SU-DHL-6 (cell line): ENCODE data around the gene NOTUM.

Experiments
- H2AFZ ChIP-seq: fragments of 200-600 bp; sonication (generic); 2 replicates; pipeline ENCODE4 v1.6.1; 2014; ENCODE audit warnings: low read depth, mild to moderate bottlenecking, moderate library complexity, mixed read lengths, antibody characterized with exemption, low read length; ENCODE audit not compliant: severe bottlenecking
- H3F3A ChIP-seq: fragments of 200-600 bp; shearing (Covaris generic); 2 replicates; pipeline ENCODE4 v1.6.0; 2016; ENCODE audit warnings: antibody characterized with exemption, mild to moderate bottlenecking; ENCODE audit not compliant: insufficient read depth
- H3K27ac ChIP-seq: fragments of 200-600 bp; sonication (generic); 2 replicates; pipeline ENCODE4 v1.5.1; 2016; ENCODE audit warnings: low read depth, mild to moderate bottlenecking, low read length, moderate library complexity, mixed read lengths
- H3K27me3 ChIP-seq: fragments of 200-600 bp; sonication (generic), shearing (Covaris generic); 2 replicates; pipeline ENCODE4 v1.6.0; 2014; ENCODE audit warnings: mild to moderate bottlenecking, low read length
- H3K36me3 ChIP-seq: fragments of 200-600 bp; sonication (generic); 2 replicates; pipeline ENCODE4 v1.6.1; 2014; ENCODE audit warnings: mild to moderate bottlenecking, low read length, mixed read lengths
- H3K4me2 ChIP-seq: fragments of 300-600, 200-600 bp; shearing (Covaris generic), sonication (generic); 2 replicates; pipeline ENCODE4 v1.6.0; 2014; ENCODE audit warnings: low read length, low read depth, mild to moderate bottlenecking; ENCODE audit not compliant: poor library complexity, severe bottlenecking
- H3K4me3 ChIP-seq: fragments of 200-600 bp; sonication (generic); 2 replicates; pipeline ENCODE4 v1.5.1; 2014; ENCODE audit warnings: antibody characterized with exemption, low read length, mild to moderate bottlenecking, mixed read lengths; ENCODE audit not compliant: insufficient read depth, poor library complexity, severe bottlenecking
- H3K79me2 ChIP-seq: fragments of 200-600 bp; sonication (generic); 2 replicates; pipeline ENCODE4 v1.6.1; 2014; ENCODE audit warnings: mild to moderate bottlenecking, low read length, moderate library complexity; ENCODE audit not compliant: insufficient read depth
- H3K9ac ChIP-seq: fragments of 200-600 bp; sonication (generic); 2 replicates; pipeline ENCODE4 v1.7.0; 2014; ENCODE audit warnings: mild to moderate bottlenecking, low read length
- H3K9me2 ChIP-seq: fragments of 200-600 bp; sonication (generic); replicated peaks from 2 replicates; pipeline ENCODE4 v1.6.1; 2014; ENCODE audit warnings: low read length; ENCODE audit not compliant: insufficient read depth
- H3K9me3 ChIP-seq: fragments of 200-600 bp; sonication (generic); 2 replicates; pipeline ENCODE4 v1.6.1; 2014; ENCODE audit warnings: low read length, mixed read lengths; ENCODE audit not compliant: insufficient read depth
- H4K20me1 ChIP-seq: fragments of 200-600 bp; sonication (generic); 2 replicates; pipeline ENCODE4 v1.6.1; 2014; ENCODE audit warnings: low read depth, mild to moderate bottlenecking, antibody characterized with exemption, low read length, moderate library complexity, mixed read lengths
- EZH2phosphoT487 ChIP-seq: fragments of 200-600 bp; sonication (generic), shearing (Covaris generic); conservative IDR thresholded peaks from 2 replicates; pipeline ENCODE4 v1.6.1; 2018; ENCODE audit warnings: mild to moderate bottlenecking, antibody characterized with exemption, low read length, moderate library complexity, mixed read lengths
- TF ChIP-seq, protein P1 (sequence below): fragments of 200-600 bp; sonication (generic); IDR thresholded peaks from one replicate; pipeline ENCODE4 v1.5.1; 2017; ENCODE audit warnings: antibody characterized with exemption, mild to moderate bottlenecking, low read length, moderate library complexity; ENCODE audit not compliant: insufficient read depth, poor library complexity, severe bottlenecking

NOTUM gene

DNA sequence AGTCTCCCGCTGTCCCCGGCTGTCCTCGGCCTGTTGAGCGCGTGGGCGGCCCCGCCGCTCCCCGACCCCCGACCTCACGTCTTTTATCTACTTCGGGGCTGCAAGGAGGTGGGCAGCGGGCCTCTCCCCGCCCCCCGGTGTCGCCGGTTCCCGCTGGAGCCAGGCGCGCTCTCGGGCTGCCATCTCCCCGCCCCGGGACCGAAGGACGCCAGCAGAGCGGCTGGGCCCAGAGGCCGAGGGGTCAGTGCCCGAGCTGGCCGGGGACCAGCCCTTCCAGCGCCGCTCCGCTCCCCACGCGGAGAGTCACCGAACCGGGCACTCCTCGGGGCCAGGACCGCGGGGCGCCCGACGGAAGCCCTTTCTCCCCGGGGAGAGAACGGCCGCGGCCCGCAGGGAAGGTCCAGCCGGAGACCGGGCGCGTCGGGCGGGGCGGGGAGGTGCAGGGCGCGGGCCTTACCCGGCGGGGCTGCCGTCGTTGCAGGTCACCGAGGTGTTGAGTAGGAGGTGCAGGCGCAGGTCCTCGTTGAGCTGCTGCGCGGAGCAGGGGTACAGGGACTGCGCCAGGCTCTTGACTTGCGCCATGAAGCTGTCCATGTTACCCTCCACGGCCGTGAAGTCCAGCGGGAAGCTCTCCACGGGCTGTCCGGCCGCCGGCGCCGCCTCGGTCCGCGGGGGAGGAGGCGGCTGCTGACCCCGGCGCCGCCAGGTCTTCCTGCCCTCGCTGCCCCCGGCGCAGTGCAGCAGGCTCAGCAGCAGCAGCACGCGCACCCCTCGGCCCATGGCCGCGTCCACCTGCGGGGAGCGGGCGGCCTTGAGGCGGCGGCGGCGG, 643 bp downstream of the NOTUM start:
- H3K9ac ChIP-seq, result peak overlapping the region; percentile 96
- no peaks in the 10 kb centered on the region for H3K36me3 ChIP-seq
- H2AFZ ChIP-seq, result peak overlapping the region; percentile 92
- H3F3A ChIP-seq, result peaks cover 10% of the 10 kb centered on the region
- H3K4me2 ChIP-seq, result peak overlapping the region; percentile 94
- TF ChIP-seq EZH2phosphoT487, result no peak
- TF ChIP-seq, protein P1, sequence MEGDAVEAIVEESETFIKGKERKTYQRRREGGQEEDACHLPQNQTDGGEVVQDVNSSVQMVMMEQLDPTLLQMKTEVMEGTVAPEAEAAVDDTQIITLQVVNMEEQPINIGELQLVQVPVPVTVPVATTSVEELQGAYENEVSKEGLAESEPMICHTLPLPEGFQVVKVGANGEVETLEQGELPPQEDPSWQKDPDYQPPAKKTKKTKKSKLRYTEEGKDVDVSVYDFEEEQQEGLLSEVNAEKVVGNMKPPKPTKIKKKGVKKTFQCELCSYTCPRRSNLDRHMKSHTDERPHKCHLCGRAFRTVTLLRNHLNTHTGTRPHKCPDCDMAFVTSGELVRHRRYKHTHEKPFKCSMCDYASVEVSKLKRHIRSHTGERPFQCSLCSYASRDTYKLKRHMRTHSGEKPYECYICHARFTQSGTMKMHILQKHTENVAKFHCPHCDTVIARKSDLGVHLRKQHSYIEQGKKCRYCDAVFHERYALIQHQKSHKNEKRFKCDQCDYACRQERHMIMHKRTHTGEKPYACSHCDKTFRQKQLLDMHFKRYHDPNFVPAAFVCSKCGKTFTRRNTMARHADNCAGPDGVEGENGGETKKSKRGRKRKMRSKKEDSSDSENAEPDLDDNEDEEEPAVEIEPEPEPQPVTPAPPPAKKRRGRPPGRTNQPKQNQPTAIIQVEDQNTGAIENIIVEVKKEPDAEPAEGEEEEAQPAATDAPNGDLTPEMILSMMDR, result no peak
- H3K9me2 ChIP-seq, result no peaks in the 10 kb centered on the region
- peak overlapping the region; percentile 85 for H3K4me3 ChIP-seq
- peaks cover 31% of the 10 kb centered on the region for H3K79me2 ChIP-seq
- peak overlapping the region; percentile 83 for H3K27ac ChIP-seq
- H3K9me3 ChIP-seq, result no peaks in the 10 kb centered on the region
- H3K27me3 ChIP-seq, result no peaks in the 10 kb centered on the region
- H4K20me1 ChIP-seq, result no peaks in the 10 kb centered on the region

DNA sequence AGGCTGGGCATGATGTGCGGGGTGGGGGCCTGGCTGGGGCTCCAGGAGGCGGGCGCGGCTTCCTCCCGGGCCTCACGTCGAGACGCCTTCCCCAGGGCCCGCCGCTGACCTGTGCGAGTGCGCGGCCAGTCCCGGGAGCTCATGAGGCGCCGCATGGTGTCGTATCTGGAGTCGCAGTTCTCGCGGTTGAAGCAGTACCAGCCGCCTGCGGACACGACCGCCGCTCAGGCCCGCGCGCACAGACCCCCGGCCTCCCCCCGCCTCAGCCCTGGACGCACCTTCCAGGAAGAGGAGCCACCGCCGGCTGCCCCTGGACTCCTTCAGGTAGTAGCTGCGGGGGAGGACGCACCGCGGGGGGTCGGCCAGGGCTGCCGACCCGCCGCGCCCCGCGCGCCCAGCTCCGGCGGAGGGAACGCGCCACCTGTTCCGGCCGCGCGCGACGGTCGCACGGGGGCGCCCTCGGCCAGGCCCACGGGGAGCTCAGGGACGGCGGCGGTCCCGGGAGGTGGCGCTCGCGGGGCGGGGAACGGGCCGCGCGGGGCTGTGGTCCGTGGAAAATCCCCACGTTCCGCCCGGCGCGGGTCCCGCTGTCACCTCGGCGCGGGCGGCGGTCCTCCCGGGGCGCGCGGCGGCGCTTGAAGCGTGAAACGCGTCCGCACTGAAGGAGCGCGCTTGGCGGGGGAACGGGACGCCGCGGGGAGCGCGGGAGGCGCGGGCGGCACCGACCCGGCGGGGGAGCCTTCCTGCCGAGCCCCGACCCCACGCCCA, 1.4 kb downstream of the NOTUM start:
- TF ChIP-seq EZH2phosphoT487, result no peak
- TF ChIP-seq, protein P1, result no peak
- Histone ChIP-seq H3K36me3 (no peaks in the 10 kb centered on the region), H3K4me3 (peak overlapping the region; percentile 85), H3K79me2 (peaks cover 31% of the 10 kb centered on the region), H3K27ac (peak overlapping the region; percentile 83), H3K9me2 (no peaks in the 10 kb centered on the region), H3K4me2 (peak overlapping the region; percentile 94), H3K27me3 (no peaks in the 10 kb centered on the region), H3K9me3 (no peaks in the 10 kb centered on the region), H3K9ac (peak overlapping the region; percentile 96), H3F3A (peaks cover 2% of the 10 kb centered on the region), H4K20me1 (no peaks in the 10 kb centered on the region), H2AFZ (peak overlapping the region; percentile 92)

DNA sequence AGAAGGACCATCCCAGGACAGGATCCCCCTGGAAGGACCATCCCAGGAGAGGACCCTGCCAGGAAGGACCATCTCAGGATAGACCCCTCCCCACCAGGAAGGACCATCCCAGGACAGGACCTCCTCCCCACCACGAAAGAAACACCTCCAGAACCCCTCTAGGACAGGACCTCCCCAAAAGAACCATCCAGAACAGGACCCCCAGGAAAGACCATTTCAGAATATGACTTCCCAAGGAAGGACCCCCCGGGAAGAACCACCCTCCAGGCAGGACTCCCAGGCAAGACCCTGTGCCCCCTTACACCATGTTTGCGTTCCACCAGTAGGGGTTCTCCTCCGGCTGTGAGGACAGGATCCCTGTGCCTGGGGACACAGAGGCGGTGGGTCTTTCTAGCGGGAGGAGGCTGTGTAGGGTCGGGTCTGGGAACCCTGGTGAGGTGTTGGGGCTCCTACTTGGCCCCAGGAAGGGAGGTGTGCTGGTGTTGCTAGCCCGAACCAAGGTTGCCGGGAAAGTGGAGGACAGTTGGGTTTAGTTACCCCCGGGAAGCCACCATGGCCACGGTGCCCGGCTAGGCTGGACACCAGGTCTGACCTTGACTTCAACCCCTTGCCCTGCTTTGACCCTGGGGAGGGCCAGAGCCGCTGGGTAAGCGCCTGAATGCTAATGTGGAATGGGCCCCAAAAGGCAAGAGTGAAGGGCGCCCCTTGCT, 2.2 kb downstream of the NOTUM start:
- Histone ChIP-seq H3K27me3 (no peaks in the 10 kb centered on the region), H3K79me2 (peaks cover 31% of the 10 kb centered on the region), H4K20me1 (no peaks in the 10 kb centered on the region), H3K9me3 (no peaks in the 10 kb centered on the region), H3K27ac (peak overlapping the region; percentile 83), H3K4me2 (peak overlapping the region; percentile 94), H3K9me2 (no peaks in the 10 kb centered on the region), H3K9ac (peak overlapping the region; percentile 96), H3K36me3 (no peaks in the 10 kb centered on the region), H3K4me3 (peak overlapping the region; percentile 85), H3F3A (no peaks in the 10 kb centered on the region), H2AFZ (peak overlapping the region; percentile 81)
- no peak for TF ChIP-seq EZH2phosphoT487
- TF ChIP-seq, protein P1, result peak; percentile 22
